ENCODE results near the gene RAVER2. TPM values are rescaled to one million over a fixed set of nuclear protein-coding genes. Genes with fewer than 3 reads are reported as not detected.

RAVER2 gene
- polyA plus RNA-seq, 1 donor (not counting 4 experiments of a cell fraction or from before 2014, with no cell fraction given): 9.1 TPM

GRCh38 chr1:64880449-64880848 lies 135.6 kb downstream of the RAVER2 start:
- H3K9me1 ChIP-seq (ENCODE audit: control insufficient read depth, extremely low read depth, insufficient read depth, low read length): no peaks in the 10 kb centered on the region
- no peak overlapping the region for H3K27ac ChIP-seq (ENCODE audit: control insufficient read depth, insufficient read depth, low read length)
- DNase-seq (ENCODE audit: low read depth, low spot score) (no peak), FAIRE-seq (no peak)
- H3K4me3 ChIP-seq (ENCODE audit: control insufficient read depth in 2 of 3, extremely low read depth in 1 of 3, insufficient read depth in 2 of 3, low read depth in 1 of 3, low read length in 3 of 3): no peak overlapping the region
- H3K9me3 ChIP-seq (ENCODE audit: control insufficient read depth, low read depth, low read length): no peaks in the 10 kb centered on the region
- no peak overlapping the region for H3K9ac ChIP-seq (ENCODE audit: control insufficient read depth, extremely low read depth, insufficient read depth, low read length)
- no peak overlapping the region for H2AFZ ChIP-seq (ENCODE audit: control insufficient read depth, low read length)
- no peaks in the 10 kb centered on the region for H4K20me1 ChIP-seq (ENCODE audit: control insufficient read depth, extremely low read depth, insufficient read depth, low read length)
- H3K79me2 ChIP-seq (ENCODE audit: control insufficient read depth, insufficient read depth, low read length): no peaks in the 10 kb centered on the region
- peaks cover 4% of the 10 kb centered on the region for H3K4me1 ChIP-seq (ENCODE audit: control insufficient read depth, extremely low read depth, insufficient read depth, low read length)
- H3K36me3 ChIP-seq (ENCODE audit: control insufficient read depth in 2 of 2, extremely low read depth in 1 of 2, insufficient read depth in 2 of 2, low read length in 2 of 2): peaks cover 0 to 4% of the 10 kb centered on the region in 2 experiments
- H3K27me3 ChIP-seq (ENCODE audit: control insufficient read depth, extremely low read depth, insufficient read depth, low read length): no peaks in the 10 kb centered on the region
- no peak for TF ChIP-seq CTCF (optimal IDR thresholded peaks at IDR 0.05 in 1 of 3, IDR thresholded peaks at IDR 0.05 in 1 of 3, conservative IDR thresholded peaks at IDR 0.05 in 1 of 3; ENCODE audit: extremely low read depth in 1 of 3, insufficient read depth in 2 of 3, low read length in 3 of 3)
- no peak for TF ChIP-seq EZH2 (IDR thresholded peaks at IDR 0.05; ENCODE audit: low read length)
- dilution Hi-C loops (cut with MboI; ENCODE audit: extremely low pct_ligation_motif_present, low sequenced_read_pairs): no loop called here
- H3K4me2 ChIP-seq (ENCODE audit: control insufficient read depth, extremely low read depth, insufficient read depth, low read depth, low read length): no peak overlapping the region

DNA sequence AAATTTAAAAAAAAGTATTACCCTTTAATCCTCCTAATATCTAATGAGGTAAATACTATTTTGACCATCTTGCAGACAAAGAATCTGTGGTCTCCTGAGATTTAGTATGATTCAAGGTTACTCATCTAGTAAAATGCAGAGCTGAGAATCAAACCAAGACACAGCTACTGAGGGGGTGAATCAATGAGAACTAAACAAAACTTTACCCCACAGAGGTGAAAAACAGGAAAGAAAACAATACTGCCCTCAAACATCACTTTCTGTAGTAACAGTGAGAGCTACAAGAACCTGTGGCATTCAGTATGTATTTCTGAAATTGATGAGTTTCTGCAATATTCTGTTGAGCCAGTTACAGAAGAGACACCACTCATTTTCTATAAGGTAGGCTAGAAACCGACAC lies 136.4 kb downstream of the RAVER2 start:
- Histone ChIP-seq H3K9me3 (ENCODE audit: control insufficient read depth, low read depth, low read length) (no peaks in the 10 kb centered on the region), H3K4me2 (ENCODE audit: control insufficient read depth, extremely low read depth, insufficient read depth, low read depth, low read length) (no peak overlapping the region), H2AFZ (ENCODE audit: control insufficient read depth, low read length) (no peak overlapping the region), H3K79me2 (ENCODE audit: control insufficient read depth, insufficient read depth, low read length) (no peaks in the 10 kb centered on the region), H3K4me3 (ENCODE audit: control insufficient read depth in 2 of 3, extremely low read depth in 1 of 3, insufficient read depth in 2 of 3, low read depth in 1 of 3, low read length in 3 of 3) (no peak overlapping the region), H4K20me1 (ENCODE audit: control insufficient read depth, extremely low read depth, insufficient read depth, low read length) (no peaks in the 10 kb centered on the region), H3K36me3 (ENCODE audit: control insufficient read depth in 2 of 2, extremely low read depth in 1 of 2, insufficient read depth in 2 of 2, low read length in 2 of 2) (peaks cover 0 to 4% of the 10 kb centered on the region in 2 experiments), H3K9me1 (ENCODE audit: control insufficient read depth, extremely low read depth, insufficient read depth, low read length) (no peaks in the 10 kb centered on the region), H3K4me1 (ENCODE audit: control insufficient read depth, extremely low read depth, insufficient read depth, low read length) (peaks cover 4% of the 10 kb centered on the region), H3K27ac (ENCODE audit: control insufficient read depth, insufficient read depth, low read length) (no peak overlapping the region), H3K27me3 (ENCODE audit: control insufficient read depth, extremely low read depth, insufficient read depth, low read length) (no peaks in the 10 kb centered on the region), H3K9ac (ENCODE audit: control insufficient read depth, extremely low read depth, insufficient read depth, low read length) (no peak overlapping the region)
- FAIRE-seq (peak; percentile 29), DNase-seq (ENCODE audit: low read depth, low spot score) (no peak)
- dilution Hi-C loops (cut with MboI; ENCODE audit: extremely low pct_ligation_motif_present, low sequenced_read_pairs): no loop called here
- TF ChIP-seq EZH2 (IDR thresholded peaks at IDR 0.05; ENCODE audit: low read length) (no peak), CTCF (optimal IDR thresholded peaks at IDR 0.05 in 1 of 3, IDR thresholded peaks at IDR 0.05 in 1 of 3, conservative IDR thresholded peaks at IDR 0.05 in 1 of 3; ENCODE audit: extremely low read depth in 1 of 3, insufficient read depth in 2 of 3, low read length in 3 of 3) (no peak)

Other genes starting within 250 kb of the RAVER2 start
- 46.5 to 56.3 TPM (median 50.9 TPM) in 3 replicates for gene JAK1, start 221.5 kb downstream of the RAVER2 start, polyA plus RNA-seq

Measured in keratinocyte (primary cell).